DMS153 treated with DMSO at 0.1 percent for 48 hours (cell line): Measurements from ENCODE around the gene DYRK1A.

Experiments
- DNase-seq: peaks from one replicate; lab custom pipeline; 2025; ENCODE audit not compliant: unreplicated experiment; lab: John Stamatoyannopoulos, UW

DYRK1A gene

DNA sequence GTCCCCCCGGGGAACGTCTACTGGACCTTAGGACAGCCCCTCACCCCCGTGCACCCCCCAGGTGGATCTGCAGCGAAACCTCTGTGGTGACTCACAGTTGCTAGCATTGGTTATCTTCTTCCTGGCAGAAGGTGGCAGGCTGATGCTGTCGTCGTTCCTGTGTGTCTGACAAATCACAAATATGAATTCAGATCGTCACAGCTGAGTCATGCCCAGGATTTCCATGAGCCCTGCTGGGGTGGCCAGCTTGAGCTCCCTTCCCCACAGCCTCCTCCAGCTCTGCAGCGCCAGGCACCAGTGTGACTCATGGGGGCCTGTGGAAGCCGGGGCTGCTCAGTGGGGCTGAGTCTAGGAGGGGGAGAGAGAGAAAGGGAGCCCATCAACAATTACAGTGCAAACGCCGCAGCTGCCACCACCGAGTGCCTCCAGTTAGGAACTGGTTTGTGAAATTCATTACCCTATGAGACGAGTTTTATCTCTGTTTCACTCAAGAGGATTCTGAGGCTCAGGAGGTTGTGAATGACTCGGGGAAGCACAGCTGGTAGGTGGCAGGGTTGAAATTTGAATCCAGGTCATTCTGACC is 197.9 kb downstream of the DYRK1A start:
- peak; percentile 81 for DNase-seq

DNA sequence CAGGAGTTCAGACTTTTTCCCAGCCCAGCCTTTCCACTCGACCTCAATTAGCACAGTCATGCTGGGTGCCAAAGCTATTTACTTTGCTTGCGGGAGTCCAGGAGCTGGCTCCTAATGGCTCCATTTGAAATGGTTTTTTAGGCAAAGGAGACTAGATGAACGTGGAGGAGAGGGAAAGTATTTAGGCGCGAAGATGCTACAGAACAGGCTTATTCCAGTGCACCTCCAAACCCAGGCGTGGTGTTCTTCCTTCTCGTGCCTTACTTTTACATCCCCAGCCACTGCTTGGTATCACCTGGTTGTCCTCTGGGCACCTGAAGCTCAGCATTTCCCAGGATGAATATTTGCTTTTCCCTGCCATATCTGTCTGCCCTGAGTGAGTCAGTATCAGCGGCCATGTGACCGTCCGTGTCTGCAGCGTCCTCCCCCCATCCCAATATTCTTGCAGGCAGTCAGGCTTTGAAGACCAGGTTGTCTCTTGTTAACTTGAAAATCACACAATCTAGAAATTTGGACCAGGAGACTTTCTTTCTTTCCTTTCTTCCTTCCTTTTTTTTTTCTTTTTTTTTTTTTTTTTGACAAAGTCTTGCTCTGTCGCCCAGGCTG is 198.5 kb downstream of the DYRK1A start:
- DNase-seq, result no peak

DNA sequence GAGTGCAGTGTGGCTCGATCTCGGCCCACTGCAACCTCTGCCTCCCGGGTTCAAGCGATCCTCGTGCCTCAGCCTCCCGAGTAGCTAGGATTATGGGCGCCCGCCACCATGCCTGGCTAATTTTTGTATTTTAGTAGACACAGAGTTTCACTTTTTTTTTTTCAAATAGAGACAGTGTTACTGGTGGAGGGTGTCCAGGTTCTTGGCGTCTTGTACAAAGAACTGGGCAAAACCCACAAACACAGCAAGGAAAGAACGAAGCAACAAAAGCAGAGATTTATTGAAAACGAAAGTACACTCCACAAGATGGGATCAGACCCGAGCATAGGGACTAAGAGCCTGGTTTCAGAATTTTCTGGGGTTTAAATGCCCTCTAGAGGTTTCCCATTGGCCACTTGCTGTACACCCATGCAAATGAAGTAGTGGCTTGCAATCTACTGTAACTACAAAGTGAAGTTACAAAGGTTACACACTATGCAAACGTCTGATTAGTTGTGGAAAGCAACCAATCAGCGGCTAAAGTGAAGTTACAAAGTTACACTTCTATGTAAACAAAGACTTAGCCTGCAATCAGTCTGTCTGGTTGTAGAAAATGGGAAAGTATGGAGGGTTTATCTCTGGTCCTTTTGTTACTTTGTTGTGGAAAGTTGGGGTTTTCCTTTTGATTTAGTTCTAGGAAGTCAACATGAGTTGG is 199.1 kb downstream of the DYRK1A start:
- DNase-seq, result no peak

DNA sequence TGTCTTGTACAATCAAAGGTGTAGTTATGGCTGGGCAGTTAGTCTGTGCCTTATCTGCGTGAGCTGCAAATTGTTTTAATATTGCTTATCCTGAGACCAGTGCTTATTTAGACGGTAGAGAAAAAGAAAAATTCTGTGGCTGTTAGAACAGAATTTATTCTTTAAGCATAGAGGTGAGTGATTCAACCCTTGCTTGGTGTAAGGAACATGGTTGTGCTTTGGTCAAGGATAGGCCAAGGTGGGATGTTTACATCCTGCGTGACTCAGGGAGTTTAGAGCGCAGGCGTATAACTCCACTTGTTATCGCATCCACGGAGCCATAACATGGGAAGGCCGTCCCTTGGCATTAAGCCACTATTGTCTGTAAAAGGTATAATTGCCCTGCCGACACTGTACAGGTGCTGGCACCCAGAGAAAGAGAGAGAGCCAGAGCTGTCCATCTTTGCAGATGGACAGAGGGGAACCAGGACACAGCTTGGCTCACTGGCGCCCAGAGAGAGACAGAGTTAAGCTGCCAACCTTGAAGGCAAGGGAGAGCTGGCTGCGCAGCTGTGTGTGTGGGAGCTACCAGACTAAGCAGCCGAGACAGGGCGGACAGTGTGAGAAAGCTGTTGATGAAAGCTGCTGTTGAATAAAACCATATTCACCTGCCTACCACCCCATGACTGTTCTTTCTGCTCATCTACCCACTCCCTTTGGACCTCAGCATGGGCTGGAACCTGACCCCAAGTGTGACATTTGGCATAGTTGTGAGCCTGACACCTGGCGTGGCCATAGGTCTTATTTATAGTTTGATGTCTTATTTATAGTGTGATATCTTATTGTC is 200.4 kb downstream of the DYRK1A start:
- no peak for DNase-seq

DNA sequence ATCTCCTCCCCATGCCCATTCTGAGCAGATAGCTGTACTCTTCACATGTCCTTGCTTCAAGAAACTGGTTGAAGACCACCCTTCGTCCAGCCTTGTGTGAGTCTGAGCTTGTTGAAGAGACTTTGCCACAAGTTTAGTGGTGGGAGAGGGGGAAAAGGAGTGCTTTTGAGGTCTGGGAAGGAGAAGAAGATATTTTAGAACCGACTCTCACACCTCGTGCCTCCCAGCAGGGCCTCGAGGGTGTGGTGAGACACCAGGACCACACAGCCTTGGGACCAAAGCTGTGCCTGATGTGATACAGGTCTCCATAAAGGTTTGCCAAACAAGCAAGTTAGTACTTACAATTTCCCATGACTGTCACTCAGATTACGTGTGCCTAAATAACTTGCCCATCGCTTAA is 201.8 kb downstream of the DYRK1A start:
- DNase-seq, result no peak

DNA sequence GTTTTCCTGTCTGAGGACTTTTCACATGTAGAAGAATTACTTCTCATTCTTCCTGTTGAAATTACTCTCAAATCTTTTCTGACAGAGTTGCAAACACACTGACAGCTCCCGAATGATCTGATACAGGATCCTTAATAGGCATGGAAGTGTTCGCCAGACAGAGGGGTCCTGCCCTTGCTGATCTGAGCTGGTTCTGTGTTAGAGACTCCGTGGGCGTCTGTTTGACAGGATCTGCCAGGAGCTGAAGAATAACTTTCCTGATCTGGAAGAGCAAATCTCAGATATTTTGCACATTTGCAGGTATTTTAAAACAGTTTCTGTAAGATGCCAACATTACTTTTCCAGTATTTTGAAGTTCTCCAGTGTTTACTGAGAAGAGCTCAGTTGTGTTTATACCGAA is 202.3 kb downstream of the DYRK1A start:
- no peak for DNase-seq

DNA sequence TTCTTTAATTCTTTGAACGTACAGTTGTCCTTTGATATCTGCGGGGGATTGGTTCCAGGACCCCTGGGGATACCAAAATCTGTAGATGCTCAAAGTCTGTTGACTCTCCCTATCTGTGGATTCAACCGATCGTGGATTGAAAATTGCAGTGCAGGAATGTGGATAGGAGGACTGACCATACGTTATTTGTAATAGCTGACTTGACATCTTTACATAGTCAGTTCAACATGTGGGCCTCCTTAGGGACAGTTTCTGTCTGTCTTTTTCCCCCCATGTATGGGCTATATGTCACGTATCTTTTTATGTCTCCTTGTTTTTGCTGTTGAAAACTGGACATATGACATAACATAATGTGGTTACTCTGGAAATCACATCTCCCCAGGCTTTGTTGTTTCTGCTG is 204.9 kb downstream of the DYRK1A start:
- DNase-seq, result no peak

DNA sequence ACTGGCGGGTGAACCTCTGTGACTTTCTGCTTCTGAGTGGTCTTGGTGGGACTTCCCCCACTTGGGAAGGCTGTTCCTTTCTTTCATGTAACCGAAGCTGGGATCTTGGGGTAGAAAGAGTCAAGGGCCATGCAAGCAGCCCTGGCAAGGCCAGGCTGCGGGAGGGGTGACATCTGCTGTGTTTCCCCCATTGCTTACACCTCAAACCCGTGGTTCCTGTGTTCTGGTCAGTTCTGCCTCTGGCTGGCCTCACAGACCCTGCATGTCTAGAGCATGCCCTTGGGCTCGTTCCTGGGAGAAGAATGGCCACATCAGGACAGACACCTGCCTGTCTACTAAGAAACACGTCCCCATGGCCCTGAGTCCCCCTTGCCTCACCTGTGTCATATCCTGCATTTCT is 207.7 kb downstream of the DYRK1A start:
- DNase-seq, result no peak

DNA sequence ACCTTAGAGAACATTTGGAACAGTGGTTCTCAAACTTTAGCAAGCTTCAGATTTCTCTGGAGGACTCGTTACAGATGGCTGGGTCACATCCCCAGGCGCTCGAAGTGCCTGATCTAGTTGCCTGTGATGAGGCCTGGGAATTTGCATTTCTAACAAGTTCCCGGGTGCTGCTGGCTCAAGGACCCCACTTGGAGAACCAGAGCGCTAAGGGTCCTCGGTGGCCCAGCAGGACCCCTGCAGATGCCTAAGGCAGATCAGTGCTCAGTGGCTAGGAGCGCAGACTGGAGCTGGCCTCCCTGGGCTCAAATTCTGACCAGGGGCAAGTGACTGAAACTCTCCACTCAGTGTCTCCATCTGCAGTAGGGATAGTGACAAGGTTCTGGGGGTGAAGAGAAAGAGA is 208.2 kb downstream of the DYRK1A start:
- DNase-seq, result no peak

DNA sequence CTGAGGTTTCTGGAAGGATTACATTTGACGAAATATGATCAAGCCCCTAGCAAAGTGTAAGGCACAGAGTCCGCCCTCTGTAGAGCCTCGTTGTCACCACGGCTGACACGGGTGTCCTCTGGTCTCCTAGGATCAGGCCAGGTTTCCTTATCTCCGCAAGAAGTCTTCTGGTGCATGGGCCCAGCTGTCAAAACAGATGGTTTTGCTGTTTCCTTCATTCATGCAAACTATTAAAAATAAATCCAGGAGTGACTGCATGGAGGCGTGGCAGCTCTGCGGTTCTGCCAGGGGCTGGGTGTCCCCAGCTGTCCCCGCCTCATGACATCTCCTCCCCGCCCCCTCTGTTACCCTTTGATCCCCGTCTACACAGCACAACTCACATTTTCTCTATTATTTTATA is 209.0 kb downstream of the DYRK1A start:
- no peak for DNase-seq
